Measurements from ENCODE around the gene LYAR. TPM values are rescaled to one million over a fixed set of nuclear protein-coding genes. Genes with fewer than 3 reads are reported as not detected.

LYAR gene
- total and polyA plus RNA-seq, 4 donors, result 3.9 to 5.0 (median 4.6) TPM

DNA sequence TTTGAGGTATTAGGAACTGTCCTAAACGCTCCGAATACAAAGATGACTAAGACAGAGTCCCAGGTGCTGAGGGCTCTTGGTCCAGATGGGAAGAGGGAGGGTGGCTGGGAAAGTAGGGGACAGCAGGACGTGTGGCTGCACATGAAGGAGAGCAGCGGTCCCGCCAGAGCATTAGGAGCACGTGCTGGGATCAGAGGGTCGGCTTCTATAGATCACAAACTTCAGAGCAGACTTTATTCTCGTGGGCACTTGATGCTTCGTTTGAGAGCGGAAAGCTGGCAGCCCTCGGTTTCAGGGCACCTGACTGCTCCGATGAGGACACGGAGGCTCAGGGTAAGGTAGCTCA lies 26.2 kb upstream of the LYAR start:
- Histone ChIP-seq H3K9me3 (ENCODE audit: control insufficient read depth in 4 of 4, low read length in 3 of 4) (no peaks in the 10 kb centered on the region), H3K36me3 (ENCODE audit: control insufficient read depth in 4 of 4, insufficient read depth in 3 of 4, low read depth in 1 of 4, low read length in 3 of 4) (peaks cover 11 to 53% (median 27%) of the 10 kb centered on the region in 4 donors), H3K4me1 (ENCODE audit: control insufficient read depth in 4 of 4, insufficient read depth in 4 of 4, low read length in 3 of 4) (no peaks in the 10 kb centered on the region), H3K27me3 (ENCODE audit: control insufficient read depth in 4 of 4, insufficient read depth in 4 of 4, low read length in 3 of 4) (no peaks in the 10 kb centered on the region), H3K9ac (ENCODE audit: low read depth in 1 of 2, low read length in 2 of 2) (no peak overlapping the region), H3K4me3 (ENCODE audit: low read depth in 1 of 3, low read length in 3 of 3) (no peak overlapping the region), H3K27ac (ENCODE audit: low read depth in 1 of 2, low read length in 2 of 2) (no peak overlapping the region)
- TF ChIP-seq, protein P1, sequence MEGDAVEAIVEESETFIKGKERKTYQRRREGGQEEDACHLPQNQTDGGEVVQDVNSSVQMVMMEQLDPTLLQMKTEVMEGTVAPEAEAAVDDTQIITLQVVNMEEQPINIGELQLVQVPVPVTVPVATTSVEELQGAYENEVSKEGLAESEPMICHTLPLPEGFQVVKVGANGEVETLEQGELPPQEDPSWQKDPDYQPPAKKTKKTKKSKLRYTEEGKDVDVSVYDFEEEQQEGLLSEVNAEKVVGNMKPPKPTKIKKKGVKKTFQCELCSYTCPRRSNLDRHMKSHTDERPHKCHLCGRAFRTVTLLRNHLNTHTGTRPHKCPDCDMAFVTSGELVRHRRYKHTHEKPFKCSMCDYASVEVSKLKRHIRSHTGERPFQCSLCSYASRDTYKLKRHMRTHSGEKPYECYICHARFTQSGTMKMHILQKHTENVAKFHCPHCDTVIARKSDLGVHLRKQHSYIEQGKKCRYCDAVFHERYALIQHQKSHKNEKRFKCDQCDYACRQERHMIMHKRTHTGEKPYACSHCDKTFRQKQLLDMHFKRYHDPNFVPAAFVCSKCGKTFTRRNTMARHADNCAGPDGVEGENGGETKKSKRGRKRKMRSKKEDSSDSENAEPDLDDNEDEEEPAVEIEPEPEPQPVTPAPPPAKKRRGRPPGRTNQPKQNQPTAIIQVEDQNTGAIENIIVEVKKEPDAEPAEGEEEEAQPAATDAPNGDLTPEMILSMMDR (IDR thresholded peaks at IDR 0.05; ENCODE audit: low read depth, low read length, missing input control), result no peak
- TF ChIP-seq YY1 (IDR thresholded peaks at IDR 0.05), result no peak
- TF ChIP-seq, protein P2, sequence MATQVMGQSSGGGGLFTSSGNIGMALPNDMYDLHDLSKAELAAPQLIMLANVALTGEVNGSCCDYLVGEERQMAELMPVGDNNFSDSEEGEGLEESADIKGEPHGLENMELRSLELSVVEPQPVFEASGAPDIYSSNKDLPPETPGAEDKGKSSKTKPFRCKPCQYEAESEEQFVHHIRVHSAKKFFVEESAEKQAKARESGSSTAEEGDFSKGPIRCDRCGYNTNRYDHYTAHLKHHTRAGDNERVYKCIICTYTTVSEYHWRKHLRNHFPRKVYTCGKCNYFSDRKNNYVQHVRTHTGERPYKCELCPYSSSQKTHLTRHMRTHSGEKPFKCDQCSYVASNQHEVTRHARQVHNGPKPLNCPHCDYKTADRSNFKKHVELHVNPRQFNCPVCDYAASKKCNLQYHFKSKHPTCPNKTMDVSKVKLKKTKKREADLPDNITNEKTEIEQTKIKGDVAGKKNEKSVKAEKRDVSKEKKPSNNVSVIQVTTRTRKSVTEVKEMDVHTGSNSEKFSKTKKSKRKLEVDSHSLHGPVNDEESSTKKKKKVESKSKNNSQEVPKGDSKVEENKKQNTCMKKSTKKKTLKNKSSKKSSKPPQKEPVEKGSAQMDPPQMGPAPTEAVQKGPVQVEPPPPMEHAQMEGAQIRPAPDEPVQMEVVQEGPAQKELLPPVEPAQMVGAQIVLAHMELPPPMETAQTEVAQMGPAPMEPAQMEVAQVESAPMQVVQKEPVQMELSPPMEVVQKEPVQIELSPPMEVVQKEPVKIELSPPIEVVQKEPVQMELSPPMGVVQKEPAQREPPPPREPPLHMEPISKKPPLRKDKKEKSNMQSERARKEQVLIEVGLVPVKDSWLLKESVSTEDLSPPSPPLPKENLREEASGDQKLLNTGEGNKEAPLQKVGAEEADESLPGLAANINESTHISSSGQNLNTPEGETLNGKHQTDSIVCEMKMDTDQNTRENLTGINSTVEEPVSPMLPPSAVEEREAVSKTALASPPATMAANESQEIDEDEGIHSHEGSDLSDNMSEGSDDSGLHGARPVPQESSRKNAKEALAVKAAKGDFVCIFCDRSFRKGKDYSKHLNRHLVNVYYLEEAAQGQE (IDR thresholded peaks at IDR 0.05), result no peak
- TF ChIP-seq SP1 (IDR thresholded peaks at IDR 0.05), result no peak
- TF ChIP-seq GABPA (IDR thresholded peaks at IDR 0.05 in 1 of 2, conservative IDR thresholded peaks at IDR 0.05 in 1 of 2), result no peak
- TF ChIP-seq HNF4G (IDR thresholded peaks at IDR 0.05), result no peak
- TF ChIP-seq FOXA2 (IDR thresholded peaks at IDR 0.05), result no peak
- no peak for TF ChIP-seq RAD21 (IDR thresholded peaks at IDR 0.05)
- TF ChIP-seq TAF1 (conservative IDR thresholded peaks at IDR 0.05), result no peak
- TF ChIP-seq, protein P3, sequence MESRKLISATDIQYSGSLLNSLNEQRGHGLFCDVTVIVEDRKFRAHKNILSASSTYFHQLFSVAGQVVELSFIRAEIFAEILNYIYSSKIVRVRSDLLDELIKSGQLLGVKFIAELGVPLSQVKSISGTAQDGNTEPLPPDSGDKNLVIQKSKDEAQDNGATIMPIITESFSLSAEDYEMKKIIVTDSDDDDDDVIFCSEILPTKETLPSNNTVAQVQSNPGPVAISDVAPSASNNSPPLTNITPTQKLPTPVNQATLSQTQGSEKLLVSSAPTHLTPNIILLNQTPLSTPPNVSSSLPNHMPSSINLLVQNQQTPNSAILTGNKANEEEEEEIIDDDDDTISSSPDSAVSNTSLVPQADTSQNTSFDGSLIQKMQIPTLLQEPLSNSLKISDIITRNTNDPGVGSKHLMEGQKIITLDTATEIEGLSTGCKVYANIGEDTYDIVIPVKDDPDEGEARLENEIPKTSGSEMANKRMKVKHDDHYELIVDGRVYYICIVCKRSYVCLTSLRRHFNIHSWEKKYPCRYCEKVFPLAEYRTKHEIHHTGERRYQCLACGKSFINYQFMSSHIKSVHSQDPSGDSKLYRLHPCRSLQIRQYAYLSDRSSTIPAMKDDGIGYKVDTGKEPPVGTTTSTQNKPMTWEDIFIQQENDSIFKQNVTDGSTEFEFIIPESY (IDR thresholded peaks at IDR 0.05), result no peak
- no peak for TF ChIP-seq HNF4A (conservative IDR thresholded peaks at IDR 0.05)
- TF ChIP-seq RXRA (IDR thresholded peaks at IDR 0.05), result no peak
- TF ChIP-seq, protein P4, sequence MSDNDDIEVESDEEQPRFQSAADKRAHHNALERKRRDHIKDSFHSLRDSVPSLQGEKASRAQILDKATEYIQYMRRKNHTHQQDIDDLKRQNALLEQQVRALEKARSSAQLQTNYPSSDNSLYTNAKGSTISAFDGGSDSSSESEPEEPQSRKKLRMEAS (IDR thresholded peaks at IDR 0.05), result no peak
- TF ChIP-seq, protein P5, sequence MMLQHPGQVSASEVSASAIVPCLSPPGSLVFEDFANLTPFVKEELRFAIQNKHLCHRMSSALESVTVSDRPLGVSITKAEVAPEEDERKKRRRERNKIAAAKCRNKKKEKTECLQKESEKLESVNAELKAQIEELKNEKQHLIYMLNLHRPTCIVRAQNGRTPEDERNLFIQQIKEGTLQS (IDR thresholded peaks at IDR 0.05), result no peak
- TF ChIP-seq FOXA1 (IDR thresholded peaks at IDR 0.05), result no peak
- no peak for TF ChIP-seq EGR1 (IDR thresholded peaks at IDR 0.05; ENCODE audit: low read depth in 2 of 2)
- TF ChIP-seq NR2F2 (IDR thresholded peaks at IDR 0.05), result no peak
- no peak for TF ChIP-seq JUND (IDR thresholded peaks at IDR 0.05)
- no peak for DNase-seq (ENCODE audit: low spot score)
- WGBS, result 95% methylated on average over 13 of the region's 13 CpGs

All from liver (tissue), 9 donors.